PFSK-1 (cell line): Measurements from ENCODE around the gene EVA1A.

Experiments
- FOXP2 ChIP-seq: optimal IDR thresholded peaks from 2 replicates; pipeline ENCODE3; 2011; ENCODE audit warnings: borderline replicate concordance, control low read depth, inconsistent platforms; ENCODE audit not compliant: insufficient read depth; ENCODE audit errors: extremely low read length, extremely low read depth
- POLR2AphosphoS5 ChIP-seq: IDR thresholded peaks from 2 replicates; pipeline ENCODE4 v1.6.1; 2012; ENCODE audit warnings: low read depth, mild to moderate bottlenecking, control low read depth, low read length, moderate library complexity
- REST ChIP-seq, 2 experiments: IDR thresholded peaks; 2 replicates each; pipeline versions ENCODE4 v1.6.1 to v1.8.0; 2011 to 2012; ENCODE audit warnings: low read depth in 2 of 2, low read length in 2 of 2, control low read depth in 1 of 2, inconsistent platforms in 1 of 2, mild to moderate bottlenecking in 1 of 2, moderate library complexity in 1 of 2; ENCODE audit not compliant: insufficient read depth in 1 of 2
- SIN3A ChIP-seq: IDR thresholded peaks from 2 replicates; pipeline ENCODE4 v1.6.1; 2012; ENCODE audit warnings: mild to moderate bottlenecking, low read length, moderate library complexity, borderline replicate concordance; ENCODE audit not compliant: insufficient read depth
- TAF1 ChIP-seq: IDR thresholded peaks from 2 replicates; pipeline ENCODE4 v1.6.1; 2012; ENCODE audit warnings: low read length, control low read depth, borderline replicate concordance; ENCODE audit not compliant: insufficient read depth

EVA1A gene

GRCh38 chr2:75515584-75516368 is 45.0 kb downstream of the EVA1A start:
- TF ChIP-seq TAF1: no peak
- no peak for TF ChIP-seq REST (IDR thresholded peaks at IDR 0.05; ENCODE audit: insufficient read depth in 1 of 2, low read depth in 2 of 2, low read length in 2 of 2)
- TF ChIP-seq FOXP2: no peak
- no peak for TF ChIP-seq POLR2AphosphoS5

GRCh38 chr2:75513616-75514170 is 47.0 kb downstream of the EVA1A start:
- no peak for TF ChIP-seq TAF1
- TF ChIP-seq FOXP2: no peak

GRCh38 chr2:75512455-75513212 is 48.1 kb downstream of the EVA1A start:
- TF ChIP-seq FOXP2: no peak
- TF ChIP-seq POLR2AphosphoS5: no peak
- no peak for TF ChIP-seq TAF1
- TF ChIP-seq SIN3A: no peak
- TF ChIP-seq REST (IDR thresholded peaks at IDR 0.05; ENCODE audit: insufficient read depth in 1 of 2, low read depth in 2 of 2, low read length in 2 of 2): no peak

- TF ChIP-seq POLR2AphosphoS5: no peak
- TF ChIP-seq SIN3A: no peak
- TF ChIP-seq TAF1: no peak
- no peak for TF ChIP-seq FOXP2
- TF ChIP-seq REST (IDR thresholded peaks at IDR 0.05; ENCODE audit: insufficient read depth in 1 of 2, low read depth in 2 of 2, low read length in 2 of 2): no peak
These were observed 54.5 kb downstream of the EVA1A start for GRCh38 chr2:75506101-75506697.

GRCh38 chr2:75505012-75505411 is 55.7 kb downstream of the EVA1A start:
- no peak for TF ChIP-seq TAF1

GRCh38 chr2:75503048-75503607 is 57.6 kb downstream of the EVA1A start:
- TF ChIP-seq REST (IDR thresholded peaks at IDR 0.05; ENCODE audit: insufficient read depth in 1 of 2, low read depth in 2 of 2, low read length in 2 of 2) (peak in 1 of 2 experiments; percentile 56; a peak in 2 of 4 replicates), FOXP2 (peak; percentile 26), POLR2AphosphoS5 (peak; percentile 45; the same call in 1 of the 2 replicates), SIN3A (no peak; the same call in 1 of the 2 replicates), TAF1 (peak; percentile 65; the same call in 1 of the 2 replicates)
